MM.1S (cell line): Measurements from ENCODE around the gene TRMT61A.

Experiments used
- DNase-seq: peaks from one replicate; pipeline ENCODE4 v3.0.0-alpha.2; 2015
- H2AFZ ChIP-seq: fragments of 300-600 bp; sonication (generic); 2 replicates; pipeline ENCODE4 v1.6.0; 2016; ENCODE audit warnings: antibody characterized with exemption, low read length
- H3F3A ChIP-seq: fragments of 300-600 bp; sonication (generic); 2 replicates; pipeline ENCODE4 v1.6.1; 2016; ENCODE audit warnings: mild to moderate bottlenecking, antibody characterized with exemption, low read length, moderate library complexity, mixed read lengths; ENCODE audit not compliant: insufficient read depth
- H3K27ac ChIP-seq: fragments of 300-600 bp; sonication (generic); 2 replicates; pipeline ENCODE4 v1.5.1; 2016; ENCODE audit warnings: mild to moderate bottlenecking, low read length
- H3K27me3 ChIP-seq: fragments of 300-600 bp; sonication (generic); replicated peaks from 2 replicates; pipeline ENCODE4 v1.6.0; 2016; ENCODE audit warnings: low read length; ENCODE audit not compliant: insufficient read depth
- H3K36me3 ChIP-seq: fragments of 300-600 bp; sonication (generic); replicated peaks from 2 replicates; pipeline ENCODE4 v1.6.1; 2016; ENCODE audit warnings: mild to moderate bottlenecking, low read length, mixed read lengths; ENCODE audit not compliant: insufficient read depth
- H3K4me1 ChIP-seq: fragments of 300-600 bp; sonication (generic); 2 replicates; pipeline ENCODE4 v1.6.1; 2016; ENCODE audit warnings: low read length, mixed read lengths
- H3K4me2 ChIP-seq: fragments of 300-600 bp; sonication (generic); 2 replicates; pipeline ENCODE4 v1.6.0; 2016; ENCODE audit warnings: low read depth, low read length
- H3K4me3 ChIP-seq: fragments of 300-600 bp; sonication (generic); 2 replicates; pipeline ENCODE4 v1.5.1; 2016; ENCODE audit warnings: low read length, mixed read lengths
- H3K79me2 ChIP-seq: fragments of 300-600 bp; sonication (generic); 2 replicates; pipeline ENCODE4 v1.6.1; 2016; ENCODE audit warnings: mixed run types, low read length, mixed read lengths
- H3K9ac ChIP-seq: fragments of 300-600 bp; sonication (generic); 2 replicates; pipeline ENCODE4 v1.6.1; 2016; ENCODE audit warnings: low read length, mixed read lengths
- H3K9me2 ChIP-seq: fragments of 300-600 bp; sonication (generic); replicated peaks from 2 replicates; pipeline ENCODE4 v1.6.1; 2016; ENCODE audit warnings: mild to moderate bottlenecking, low read length, mixed read lengths; ENCODE audit not compliant: insufficient read depth
- H3K9me3 ChIP-seq: fragments of 300-600 bp; sonication (generic); replicated peaks from 2 replicates; pipeline ENCODE4 v1.6.1; 2016; ENCODE audit warnings: mild to moderate bottlenecking, low read length, mixed read lengths; ENCODE audit not compliant: insufficient read depth
- H4K20me1 ChIP-seq: fragments of 300-600 bp; sonication (generic); 2 replicates; pipeline ENCODE4 v1.6.1; 2016; ENCODE audit warnings: mild to moderate bottlenecking, low read length, moderate library complexity, mixed read lengths; ENCODE audit not compliant: insufficient read depth
- CTCF ChIP-seq: fragments of 300-600 bp; sonication (generic); IDR thresholded peaks from 2 replicates; pipeline ENCODE4 v1.5.1; 2016; ENCODE audit warnings: antibody characterized with exemption, low read length, mixed read lengths
- EZH2 ChIP-seq: fragments of 300-600 bp; sonication (generic); optimal IDR thresholded peaks from 2 replicates; pipeline ENCODE3; 2017; ENCODE audit warnings: low read depth, mild to moderate bottlenecking, antibody characterized with exemption, low read length, mixed read lengths
- EZH2phosphoT487 ChIP-seq: fragments of 300-600 bp; sonication (generic); IDR thresholded peaks from 2 replicates; pipeline ENCODE4 v1.6.1; 2018; ENCODE audit warnings: antibody characterized with exemption, low read length

TRMT61A gene

GRCh38 chr14:103533137-103533998 lies 4.4 kb downstream of the TRMT61A start:
- no peak overlapping the region for H2AFZ ChIP-seq
- no peak overlapping the region for H3K9ac ChIP-seq
- H3K4me3 ChIP-seq, result no peak overlapping the region
- DNase-seq, result no peak
- H3K9me2 ChIP-seq, result no peaks in the 10 kb centered on the region
- peaks cover 28% of the 10 kb centered on the region for H3K79me2 ChIP-seq
- TF ChIP-seq CTCF (no peak), EZH2phosphoT487 (no peak), EZH2 (no peak)
- no peaks in the 10 kb centered on the region for H3K9me3 ChIP-seq
- H3K4me1 ChIP-seq, result no peaks in the 10 kb centered on the region
- no peak overlapping the region for H3K27ac ChIP-seq
- no peaks in the 10 kb centered on the region for H3K27me3 ChIP-seq
- no peaks in the 10 kb centered on the region for H3F3A ChIP-seq
- no peak overlapping the region for H3K4me2 ChIP-seq
- no peaks in the 10 kb centered on the region for H4K20me1 ChIP-seq
- H3K36me3 ChIP-seq, result no peaks in the 10 kb centered on the region

GRCh38 chr14:103533999-103534575 lies 5.1 kb downstream of the TRMT61A start:
- TF ChIP-seq EZH2 (no peak), CTCF (no peak), EZH2phosphoT487 (no peak)
- no peak overlapping the region for H2AFZ ChIP-seq
- no peaks in the 10 kb centered on the region for H3K27me3 ChIP-seq
- H3K9ac ChIP-seq, result no peak overlapping the region
- no peaks in the 10 kb centered on the region for H3K9me2 ChIP-seq
- no peak for DNase-seq
- H3K4me2 ChIP-seq, result no peak overlapping the region
- H3F3A ChIP-seq, result no peaks in the 10 kb centered on the region
- no peaks in the 10 kb centered on the region for H4K20me1 ChIP-seq
- H3K9me3 ChIP-seq, result no peaks in the 10 kb centered on the region
- H3K4me3 ChIP-seq, result no peak overlapping the region
- H3K36me3 ChIP-seq, result no peaks in the 10 kb centered on the region
- H3K79me2 ChIP-seq, result peaks cover 24% of the 10 kb centered on the region
- no peaks in the 10 kb centered on the region for H3K4me1 ChIP-seq
- no peak overlapping the region for H3K27ac ChIP-seq

GRCh38 chr14:103534576-103535061 lies 5.6 kb downstream of the TRMT61A start:
- no peak overlapping the region for H3K27ac ChIP-seq
- TF ChIP-seq EZH2, result no peak
- TF ChIP-seq EZH2phosphoT487, result no peak
- TF ChIP-seq CTCF, result no peak

More at GRCh38 chr14:103534576-103535061, 5.6 kb downstream of the TRMT61A start:
- H3K27me3 ChIP-seq, result no peaks in the 10 kb centered on the region
- H4K20me1 ChIP-seq, result no peaks in the 10 kb centered on the region
- H3K9me2 ChIP-seq, result no peaks in the 10 kb centered on the region
- no peaks in the 10 kb centered on the region for H3K36me3 ChIP-seq
- H3K9ac ChIP-seq, result no peak overlapping the region
- H3K4me3 ChIP-seq, result no peak overlapping the region
- H2AFZ ChIP-seq, result no peak overlapping the region
- no peak overlapping the region for H3K4me2 ChIP-seq
- no peaks in the 10 kb centered on the region for H3K9me3 ChIP-seq
- no peaks in the 10 kb centered on the region for H3K4me1 ChIP-seq
- H3F3A ChIP-seq, result no peaks in the 10 kb centered on the region
- peaks cover 19% of the 10 kb centered on the region for H3K79me2 ChIP-seq
- DNase-seq, result no peak
